MM.1S (cell line): ENCODE data around the gene SPRTN.

Experiments used
- DNase-seq: peaks from one replicate; pipeline ENCODE4 v3.0.0-alpha.2; 2015
- H2AFZ ChIP-seq: fragments of 300-600 bp; sonication (generic); 2 replicates; pipeline ENCODE4 v1.6.0; 2016; ENCODE audit warnings: antibody characterized with exemption, low read length
- H3F3A ChIP-seq: fragments of 300-600 bp; sonication (generic); 2 replicates; pipeline ENCODE4 v1.6.1; 2016; ENCODE audit warnings: mild to moderate bottlenecking, antibody characterized with exemption, low read length, moderate library complexity, mixed read lengths; ENCODE audit not compliant: insufficient read depth
- H3K27ac ChIP-seq: fragments of 300-600 bp; sonication (generic); 2 replicates; pipeline ENCODE4 v1.5.1; 2016; ENCODE audit warnings: mild to moderate bottlenecking, low read length
- H3K27me3 ChIP-seq: fragments of 300-600 bp; sonication (generic); replicated peaks from 2 replicates; pipeline ENCODE4 v1.6.0; 2016; ENCODE audit warnings: low read length; ENCODE audit not compliant: insufficient read depth
- H3K36me3 ChIP-seq: fragments of 300-600 bp; sonication (generic); replicated peaks from 2 replicates; pipeline ENCODE4 v1.6.1; 2016; ENCODE audit warnings: mild to moderate bottlenecking, low read length, mixed read lengths; ENCODE audit not compliant: insufficient read depth
- H3K4me1 ChIP-seq: fragments of 300-600 bp; sonication (generic); 2 replicates; pipeline ENCODE4 v1.6.1; 2016; ENCODE audit warnings: low read length, mixed read lengths
- H3K4me2 ChIP-seq: fragments of 300-600 bp; sonication (generic); 2 replicates; pipeline ENCODE4 v1.6.0; 2016; ENCODE audit warnings: low read depth, low read length
- H3K4me3 ChIP-seq: fragments of 300-600 bp; sonication (generic); 2 replicates; pipeline ENCODE4 v1.5.1; 2016; ENCODE audit warnings: low read length, mixed read lengths
- H3K79me2 ChIP-seq: fragments of 300-600 bp; sonication (generic); 2 replicates; pipeline ENCODE4 v1.6.1; 2016; ENCODE audit warnings: mixed run types, low read length, mixed read lengths
- H3K9ac ChIP-seq: fragments of 300-600 bp; sonication (generic); 2 replicates; pipeline ENCODE4 v1.6.1; 2016; ENCODE audit warnings: low read length, mixed read lengths
- H3K9me2 ChIP-seq: fragments of 300-600 bp; sonication (generic); replicated peaks from 2 replicates; pipeline ENCODE4 v1.6.1; 2016; ENCODE audit warnings: mild to moderate bottlenecking, low read length, mixed read lengths; ENCODE audit not compliant: insufficient read depth
- H3K9me3 ChIP-seq: fragments of 300-600 bp; sonication (generic); replicated peaks from 2 replicates; pipeline ENCODE4 v1.6.1; 2016; ENCODE audit warnings: mild to moderate bottlenecking, low read length, mixed read lengths; ENCODE audit not compliant: insufficient read depth
- H4K20me1 ChIP-seq: fragments of 300-600 bp; sonication (generic); 2 replicates; pipeline ENCODE4 v1.6.1; 2016; ENCODE audit warnings: mild to moderate bottlenecking, low read length, moderate library complexity, mixed read lengths; ENCODE audit not compliant: insufficient read depth
- CTCF ChIP-seq: fragments of 300-600 bp; sonication (generic); IDR thresholded peaks from 2 replicates; pipeline ENCODE4 v1.5.1; 2016; ENCODE audit warnings: antibody characterized with exemption, low read length, mixed read lengths
- EZH2 ChIP-seq: fragments of 300-600 bp; sonication (generic); optimal IDR thresholded peaks from 2 replicates; pipeline ENCODE3; 2017; ENCODE audit warnings: low read depth, mild to moderate bottlenecking, antibody characterized with exemption, low read length, mixed read lengths
- EZH2phosphoT487 ChIP-seq: fragments of 300-600 bp; sonication (generic); IDR thresholded peaks from 2 replicates; pipeline ENCODE4 v1.6.1; 2018; ENCODE audit warnings: antibody characterized with exemption, low read length

Gene SPRTN

GRCh38 chr1:231376875-231377549 lies 38.9 kb downstream of the SPRTN start:
- no peak overlapping the region for H3K4me3 ChIP-seq
- H3K27me3 ChIP-seq, result no peaks in the 10 kb centered on the region
- no peak overlapping the region for H3K4me2 ChIP-seq
- no peaks in the 10 kb centered on the region for H3F3A ChIP-seq
- H3K79me2 ChIP-seq, result peaks cover 64% of the 10 kb centered on the region
- TF ChIP-seq CTCF (no peak), EZH2phosphoT487 (no peak), EZH2 (no peak)
- no peak for DNase-seq
- H3K9me2 ChIP-seq, result no peaks in the 10 kb centered on the region
- H3K27ac ChIP-seq, result no peak overlapping the region
- H3K9me3 ChIP-seq, result no peaks in the 10 kb centered on the region
- H3K9ac ChIP-seq, result no peak overlapping the region
- no peaks in the 10 kb centered on the region for H4K20me1 ChIP-seq
- H2AFZ ChIP-seq, result no peak overlapping the region
- H3K4me1 ChIP-seq, result peaks cover 20% of the 10 kb centered on the region
- H3K36me3 ChIP-seq, result no peaks in the 10 kb centered on the region

GRCh38 chr1:231381729-231382128 lies 43.6 kb downstream of the SPRTN start:
- no peaks in the 10 kb centered on the region for H3K9me3 ChIP-seq
- no peaks in the 10 kb centered on the region for H3K36me3 ChIP-seq
- peaks cover 82% of the 10 kb centered on the region for H3K79me2 ChIP-seq
- no peaks in the 10 kb centered on the region for H3F3A ChIP-seq
- H3K9ac ChIP-seq, result no peak overlapping the region
- no peaks in the 10 kb centered on the region for H3K9me2 ChIP-seq
- H4K20me1 ChIP-seq, result no peaks in the 10 kb centered on the region
- no peak overlapping the region for H2AFZ ChIP-seq
- TF ChIP-seq CTCF (no peak), EZH2phosphoT487 (no peak)
- H3K4me2 ChIP-seq, result no peak overlapping the region
- H3K27ac ChIP-seq, result no peak overlapping the region
- no peaks in the 10 kb centered on the region for H3K27me3 ChIP-seq
- no peak overlapping the region for H3K4me3 ChIP-seq
- no peak for DNase-seq
- peaks cover 20% of the 10 kb centered on the region for H3K4me1 ChIP-seq

GRCh38 chr1:231382426-231382825 lies 44.3 kb downstream of the SPRTN start:
- TF ChIP-seq CTCF (no peak), EZH2phosphoT487 (no peak), EZH2 (no peak)
- Histone ChIP-seq H3K9me3 (no peaks in the 10 kb centered on the region), H3K4me2 (no peak overlapping the region), H3K79me2 (peaks cover 78% of the 10 kb centered on the region), H2AFZ (no peak overlapping the region), H3F3A (no peaks in the 10 kb centered on the region), H4K20me1 (no peaks in the 10 kb centered on the region), H3K4me3 (no peak overlapping the region), H3K27ac (no peak overlapping the region), H3K4me1 (peaks cover 14% of the 10 kb centered on the region), H3K9me2 (no peaks in the 10 kb centered on the region), H3K27me3 (no peaks in the 10 kb centered on the region), H3K36me3 (no peaks in the 10 kb centered on the region), H3K9ac (no peak overlapping the region)
- DNase-seq, result no peak
